Neural progenitor cell (in vitro differentiated cells): ENCODE data around the gene CABYR.

Experiments used
- CTCF ChIP-seq: fragments of 200-600 bp; sonication (generic); IDR thresholded peaks from 2 replicates; pipeline ENCODE4 v1.5.1; 2017; ENCODE audit warnings: antibody characterized with exemption, mild to moderate bottlenecking
- EZH2 ChIP-seq: fragments of 200-600 bp; sonication (generic); IDR thresholded peaks from 2 replicates; pipeline ENCODE4 v1.6.1; 2017; ENCODE audit warnings: antibody characterized with exemption, mild to moderate bottlenecking, moderate library complexity
- EZH2phosphoT487 ChIP-seq: fragments of 200-600 bp; sonication (generic); IDR thresholded peaks from 2 replicates; pipeline ENCODE4 v1.6.1; 2017; ENCODE audit warnings: antibody characterized with exemption

GRCh38 chr18:24189664-24190346 lies 50.9 kb downstream of the CABYR start:
- TF ChIP-seq CTCF (no peak), EZH2 (no peak), EZH2phosphoT487 (no peak)
